GM18526 (cell line): ENCODE data around the gene IL1RAPL2.

ENCODE experiments used
- POLR2A ChIP-seq: IDR thresholded peaks from 3 replicates; pipeline ENCODE4 v1.6.1; 2011; ENCODE audit not compliant: insufficient read length; ENCODE audit errors: extremely low read depth

IL1RAPL2 gene

DNA sequence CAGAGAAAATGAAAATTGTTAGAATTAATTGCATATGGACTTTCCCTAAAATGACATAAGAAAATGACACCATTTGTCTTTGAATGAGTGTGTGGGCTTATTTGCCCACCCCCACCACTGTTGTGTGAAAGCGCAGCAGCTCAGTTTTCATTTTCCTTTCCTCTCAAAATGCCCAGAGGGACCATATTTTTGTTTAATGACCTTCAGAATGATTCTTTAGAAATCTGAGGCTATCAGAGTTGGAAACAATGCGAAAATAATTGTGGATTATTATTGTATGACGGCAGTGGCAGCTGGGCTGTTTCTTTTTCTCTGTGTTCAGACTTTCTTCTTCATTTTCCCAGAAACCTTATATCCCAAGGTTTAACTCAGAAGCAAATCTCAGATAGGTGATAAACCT is 699.1 kb downstream of the IL1RAPL2 start:
- no peak for TF ChIP-seq POLR2A

DNA sequence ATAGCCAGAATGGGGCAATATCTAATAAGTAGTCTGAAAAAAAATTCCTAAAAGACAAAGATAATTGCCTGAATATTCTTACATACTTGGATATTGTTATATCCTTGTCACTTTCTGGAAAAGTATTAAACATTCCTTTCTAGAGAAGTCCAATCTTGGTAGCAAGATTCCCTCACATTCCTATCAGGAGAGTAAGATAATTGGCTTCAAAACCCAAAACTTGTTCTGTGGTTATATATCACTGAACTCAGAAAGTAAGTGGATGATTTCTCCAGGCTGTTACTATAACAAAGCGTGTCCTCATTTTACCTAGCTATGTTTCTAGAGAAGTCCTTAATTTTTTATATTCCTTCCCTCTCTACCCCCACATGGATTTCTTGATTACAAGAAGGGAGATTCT is 700.5 kb downstream of the IL1RAPL2 start:
- no peak for TF ChIP-seq POLR2A

DNA sequence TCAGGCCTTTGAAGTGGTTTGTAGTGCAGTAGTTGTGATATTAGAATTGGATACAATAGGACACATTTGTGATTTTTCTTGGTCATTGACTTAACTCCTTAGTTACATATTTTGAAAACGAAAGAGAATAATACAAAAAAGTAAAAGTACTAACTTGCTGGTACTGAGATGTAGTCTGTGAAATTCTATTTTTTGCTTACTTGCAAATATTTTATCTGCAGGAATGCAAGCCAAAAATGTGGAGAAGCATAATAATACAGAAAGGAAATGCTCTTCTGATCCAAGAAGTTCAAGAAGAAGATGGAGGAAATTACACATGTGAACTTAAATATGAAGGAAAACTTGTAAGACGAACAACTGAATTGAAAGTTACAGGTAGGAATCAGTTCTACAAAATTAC is 701.2 kb downstream of the IL1RAPL2 start:
- no peak for TF ChIP-seq POLR2A

DNA sequence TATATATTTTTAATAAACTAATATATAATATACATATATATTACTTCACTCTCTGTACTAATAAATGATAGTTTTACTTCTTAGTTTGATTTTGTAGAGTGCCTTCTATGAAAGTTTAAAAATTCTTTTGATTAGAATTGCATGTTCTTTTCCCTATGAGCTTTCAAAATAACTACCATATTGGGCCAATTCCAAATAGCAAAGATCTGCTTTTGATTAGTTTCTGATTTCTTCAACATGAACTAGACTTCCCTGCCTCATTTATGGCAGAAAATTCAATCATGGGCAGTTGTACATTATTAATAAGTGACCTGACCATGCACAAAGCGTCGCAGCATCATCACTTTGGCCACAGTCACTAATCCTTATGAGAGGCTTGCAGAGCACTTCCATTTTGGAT is 703.4 kb downstream of the IL1RAPL2 start:
- no peak for TF ChIP-seq POLR2A

DNA sequence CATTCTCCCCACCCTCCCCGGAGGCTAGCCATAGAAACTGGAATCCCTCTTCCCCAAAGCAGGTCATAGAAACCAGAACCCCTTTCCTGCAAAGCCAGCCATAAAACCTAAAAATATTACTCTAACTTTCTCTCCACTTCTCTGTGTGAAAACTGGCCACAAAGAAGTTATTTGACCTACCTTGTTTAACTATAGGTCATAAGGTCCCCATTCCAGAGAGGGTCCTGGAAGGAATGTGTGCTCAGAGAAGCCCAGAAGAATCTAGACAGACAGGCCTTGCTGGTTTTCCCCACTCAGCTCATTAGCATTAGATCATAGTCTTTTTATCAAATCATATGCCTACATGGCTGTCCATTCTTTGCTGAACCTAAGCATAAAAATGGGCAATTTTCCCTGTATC is 707.3 kb downstream of the IL1RAPL2 start:
- TF ChIP-seq POLR2A, result no peak

DNA sequence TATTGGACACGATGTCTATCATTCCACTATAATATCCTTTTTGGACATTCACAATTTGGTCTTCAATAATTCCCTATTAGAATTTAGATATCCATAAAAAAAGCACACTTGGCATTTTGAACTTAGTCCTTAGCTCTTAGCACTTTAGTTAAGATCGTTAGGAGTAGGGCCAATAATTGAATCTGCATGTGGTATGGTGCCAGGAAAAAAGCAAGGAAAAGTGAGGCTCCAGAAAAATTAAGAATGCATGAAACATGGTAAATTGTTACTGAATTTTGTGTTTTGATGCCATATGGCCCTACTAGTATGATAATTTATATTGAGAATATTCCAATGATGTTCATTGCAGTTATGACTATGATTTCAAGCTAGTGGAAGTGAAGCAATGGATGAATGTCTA is 708.1 kb downstream of the IL1RAPL2 start:
- no peak for TF ChIP-seq POLR2A

DNA sequence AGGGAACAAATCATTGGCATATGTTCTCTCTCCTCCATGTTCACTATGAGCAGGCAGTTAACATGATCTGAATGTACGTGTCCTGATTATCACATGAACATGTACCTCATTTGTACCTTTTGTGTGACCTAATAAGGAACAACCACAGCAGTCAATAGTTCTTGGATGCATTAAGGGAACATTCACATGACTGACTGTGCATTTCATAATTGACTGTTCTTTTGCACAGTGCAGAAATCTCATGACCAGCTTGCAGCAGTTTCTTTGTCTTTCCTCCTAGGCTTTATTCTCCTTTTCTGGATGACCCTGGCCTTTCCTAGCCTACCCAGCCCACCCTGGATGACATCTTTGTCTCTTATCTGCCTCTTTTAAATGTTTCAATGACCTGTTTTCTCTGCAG is 711.1 kb downstream of the IL1RAPL2 start:
- TF ChIP-seq POLR2A, result no peak

DNA sequence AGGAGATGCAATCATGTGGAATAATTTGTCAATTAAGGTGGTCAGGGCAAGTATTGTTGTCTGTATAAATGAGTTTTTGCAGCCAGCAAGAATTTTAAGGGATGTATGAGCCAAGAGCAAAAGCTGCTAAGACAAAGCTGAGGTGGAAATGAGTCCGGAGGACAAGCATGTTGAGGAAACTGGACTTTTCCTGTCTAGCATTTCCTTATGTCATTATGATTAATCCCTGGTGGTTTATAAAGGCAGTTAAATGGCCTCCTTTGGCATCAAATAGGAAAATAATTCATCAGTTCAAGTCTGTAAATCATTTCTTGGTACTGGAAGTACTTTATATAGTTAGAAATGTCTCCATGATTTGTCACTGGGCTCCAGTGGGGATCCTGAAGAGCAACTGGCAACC is 716.1 kb downstream of the IL1RAPL2 start:
- no peak for TF ChIP-seq POLR2A

DNA sequence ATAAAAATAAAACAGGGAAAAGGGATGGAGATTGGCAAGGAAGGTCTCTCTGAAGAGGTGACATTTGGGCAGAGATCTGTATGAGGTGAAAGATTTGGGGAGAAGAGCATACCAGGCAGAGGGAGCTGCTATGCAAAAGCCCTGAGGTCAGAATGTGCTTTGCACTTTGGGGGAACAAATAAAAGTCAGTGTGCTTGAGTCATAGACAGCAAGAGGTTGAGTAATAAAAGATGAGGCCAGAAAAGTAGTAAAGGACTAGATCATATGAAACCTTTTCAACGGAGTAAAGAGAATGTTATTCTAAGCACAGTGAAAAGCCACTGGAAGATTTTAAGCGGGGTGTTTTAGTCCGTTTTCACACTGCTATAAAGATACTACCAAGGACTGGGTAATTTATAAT is 731.0 kb downstream of the IL1RAPL2 start:
- no peak for TF ChIP-seq POLR2A

DNA sequence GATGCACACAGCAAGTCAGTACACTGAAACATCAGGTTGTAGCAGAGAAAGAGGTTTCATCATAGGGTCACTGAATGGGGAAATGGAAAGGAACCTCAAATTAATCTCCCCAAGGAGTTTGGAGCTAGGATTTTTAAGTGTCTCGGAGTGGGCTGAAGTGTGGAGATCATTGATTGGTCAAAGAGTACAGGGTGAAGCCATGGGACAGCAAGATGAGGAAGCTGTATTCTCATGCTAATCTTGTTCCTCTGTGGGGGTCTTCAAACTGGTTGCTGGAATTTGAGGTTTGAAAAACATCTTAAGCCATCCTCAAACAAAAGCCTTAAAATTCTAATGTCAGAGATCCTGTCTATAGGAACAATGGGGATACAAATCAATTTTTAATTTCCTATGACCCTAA is 733.3 kb downstream of the IL1RAPL2 start:
- no peak for TF ChIP-seq POLR2A

DNA sequence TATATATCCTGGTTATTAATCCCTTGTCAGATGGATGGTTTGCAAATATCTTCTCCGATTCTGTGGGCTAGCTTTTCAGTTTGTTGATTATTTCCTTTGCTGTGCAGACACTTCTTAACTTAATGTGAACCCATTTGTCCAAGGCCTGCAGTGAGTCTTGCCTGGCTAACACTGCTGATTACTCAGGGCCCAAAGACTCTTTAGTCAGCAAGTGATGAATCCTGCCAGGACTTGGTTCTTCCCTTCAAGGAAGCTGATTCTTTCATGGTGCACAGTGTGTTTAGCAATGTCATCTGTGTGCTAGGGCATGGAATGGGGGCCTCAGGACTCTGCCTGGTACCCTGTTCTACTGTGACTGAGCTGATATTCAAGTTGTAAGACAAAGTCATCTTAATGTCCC is 736.2 kb downstream of the IL1RAPL2 start:
- TF ChIP-seq POLR2A, result no peak

DNA sequence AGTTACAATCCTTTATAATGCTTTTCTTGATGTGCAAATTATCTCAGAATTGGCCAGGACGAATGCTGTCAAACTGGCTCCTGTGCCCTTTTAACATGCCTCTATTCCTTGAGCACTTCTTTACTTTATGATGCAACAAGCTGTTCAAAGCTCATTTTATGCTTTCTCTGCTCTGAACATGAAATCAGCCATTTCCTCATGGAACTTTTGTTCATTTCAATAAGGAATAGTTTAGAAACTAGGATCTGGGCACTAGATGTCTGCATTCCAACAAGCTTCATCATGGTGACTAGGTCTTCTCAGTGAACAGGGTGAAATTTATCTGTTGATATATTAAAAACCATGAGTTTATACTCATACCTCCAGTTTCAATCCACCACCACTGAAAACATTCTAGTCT is 741.8 kb downstream of the IL1RAPL2 start:
- TF ChIP-seq POLR2A, result no peak

DNA sequence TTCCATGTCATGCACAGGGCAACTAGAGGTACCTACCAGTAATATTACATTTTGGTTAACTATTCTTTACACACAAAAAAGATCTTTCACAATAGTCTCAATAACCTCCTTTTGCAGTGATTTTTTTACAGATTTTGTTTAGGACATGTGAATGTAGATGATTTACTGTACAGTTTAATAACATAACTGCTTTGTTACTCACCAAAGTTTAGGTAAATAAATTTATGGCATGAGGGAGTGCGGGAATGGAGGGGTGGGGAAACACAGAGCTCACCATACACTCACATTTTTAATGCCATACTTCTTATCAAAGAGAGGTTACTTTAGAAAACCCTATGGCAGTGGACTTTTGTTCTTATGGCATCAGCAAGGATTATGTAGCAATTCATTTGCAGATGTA is 747.6 kb downstream of the IL1RAPL2 start:
- no peak for TF ChIP-seq POLR2A

DNA sequence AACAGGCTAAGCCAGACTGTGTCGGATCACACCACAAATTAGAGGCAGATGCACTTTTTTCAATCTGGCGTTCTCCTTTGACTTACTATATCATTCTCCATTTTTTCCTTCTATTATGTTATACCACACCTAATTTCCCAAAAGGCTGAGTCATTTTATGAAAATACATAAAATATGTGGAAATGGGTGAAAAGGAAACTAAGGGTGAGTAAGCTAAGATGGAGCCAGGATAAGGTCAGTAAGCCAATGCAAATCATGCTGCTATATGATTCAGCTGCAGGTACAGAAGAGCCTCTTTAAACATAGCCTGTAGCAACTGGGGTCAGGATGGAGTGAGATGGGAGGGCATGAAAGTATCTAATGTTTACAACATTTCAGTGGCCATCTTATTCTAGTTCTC is 748.5 kb downstream of the IL1RAPL2 start:
- no peak for TF ChIP-seq POLR2A

DNA sequence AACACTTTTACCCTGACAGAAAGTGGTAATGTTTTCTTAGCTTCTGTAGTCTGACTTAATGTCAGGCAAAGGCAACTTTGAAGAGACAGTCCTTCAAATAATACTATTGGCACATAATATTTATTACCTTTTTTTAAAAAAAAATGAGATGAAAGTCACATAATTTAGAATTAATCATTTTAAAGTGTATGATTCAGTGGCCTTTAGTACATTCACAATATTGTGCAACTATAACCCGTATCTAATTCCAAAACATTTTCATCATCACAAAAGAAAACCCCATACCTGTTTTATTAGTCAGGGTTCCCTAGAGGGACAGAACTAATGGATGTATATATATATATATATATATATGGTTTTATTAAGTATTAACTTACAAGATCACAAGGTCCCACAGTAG is 749.2 kb downstream of the IL1RAPL2 start:
- TF ChIP-seq POLR2A, result no peak

DNA sequence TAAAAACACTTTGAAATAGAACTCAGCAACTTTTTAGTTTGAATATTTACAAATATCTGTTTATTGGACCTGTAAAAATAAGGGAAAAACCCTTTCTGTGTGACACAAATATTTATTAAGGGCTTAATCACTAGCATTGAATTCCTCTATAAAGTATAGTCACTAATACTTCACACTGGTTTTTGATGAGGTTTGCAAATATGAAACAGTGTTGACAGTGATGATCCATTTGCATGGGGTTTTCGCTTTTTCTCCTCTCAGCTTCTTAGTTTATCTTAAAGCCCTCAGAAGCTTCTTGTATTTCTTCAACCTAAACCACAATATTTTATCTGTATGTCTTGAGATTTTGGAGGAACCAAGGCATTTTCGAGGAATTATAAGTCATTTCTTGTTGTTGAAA is 751.1 kb downstream of the IL1RAPL2 start:
- TF ChIP-seq POLR2A, result no peak

DNA sequence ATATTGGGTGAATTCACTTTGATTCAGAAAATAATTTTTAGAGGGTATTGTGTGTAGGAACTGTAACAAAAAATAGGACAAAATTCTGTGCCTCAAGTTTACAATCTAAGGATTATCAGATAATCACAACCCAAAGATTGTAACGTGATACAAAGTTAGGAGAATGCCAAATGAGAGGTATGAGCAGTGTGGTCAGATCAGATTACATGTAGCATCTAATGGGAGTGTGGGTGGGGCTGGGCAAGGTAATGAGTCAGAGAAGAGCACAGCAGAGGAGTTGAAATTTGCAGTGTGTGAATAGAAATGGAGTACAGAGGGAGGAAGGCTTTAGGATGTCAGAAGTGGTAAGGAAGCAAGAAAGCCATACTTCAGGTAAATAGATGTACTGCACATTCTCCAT is 757.9 kb downstream of the IL1RAPL2 start:
- TF ChIP-seq POLR2A, result no peak

DNA sequence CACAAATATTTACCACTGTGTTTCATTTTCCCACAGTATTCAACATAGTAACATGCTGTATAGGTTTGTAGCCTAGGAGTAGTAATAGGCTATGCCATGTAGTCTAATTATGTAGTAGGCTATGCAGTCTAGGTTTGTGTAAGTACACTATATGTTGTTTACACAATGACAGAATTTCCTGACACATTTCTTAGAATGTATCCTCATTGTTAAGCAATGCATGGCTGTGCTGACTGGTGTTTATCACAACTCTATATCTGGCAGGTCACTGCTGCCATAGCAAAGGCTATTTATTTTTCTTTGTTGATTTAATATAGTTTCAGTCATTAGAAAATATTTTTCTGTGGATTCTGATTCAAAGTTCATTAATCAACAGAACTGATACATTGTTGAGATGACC is 762.8 kb downstream of the IL1RAPL2 start:
- TF ChIP-seq POLR2A, result no peak

DNA sequence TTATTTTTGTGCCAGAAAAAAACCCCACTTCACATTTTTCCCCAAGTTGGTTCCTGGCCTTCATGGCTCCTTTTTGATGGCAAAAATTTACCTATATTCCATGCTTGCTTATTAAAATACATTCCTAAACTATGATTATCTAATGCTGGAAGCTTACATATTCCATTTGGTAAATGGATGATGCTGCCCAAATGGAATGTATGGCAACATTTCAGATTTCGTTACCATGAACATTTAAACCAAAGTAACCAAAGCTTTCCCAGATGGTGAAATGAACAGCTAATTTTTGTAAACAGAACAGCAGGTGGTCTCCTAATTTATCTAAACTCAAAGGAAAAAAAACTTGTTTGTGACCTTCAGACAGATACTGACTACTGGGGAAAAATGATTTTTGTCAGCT is 765.2 kb downstream of the IL1RAPL2 start:
- TF ChIP-seq POLR2A, result no peak

DNA sequence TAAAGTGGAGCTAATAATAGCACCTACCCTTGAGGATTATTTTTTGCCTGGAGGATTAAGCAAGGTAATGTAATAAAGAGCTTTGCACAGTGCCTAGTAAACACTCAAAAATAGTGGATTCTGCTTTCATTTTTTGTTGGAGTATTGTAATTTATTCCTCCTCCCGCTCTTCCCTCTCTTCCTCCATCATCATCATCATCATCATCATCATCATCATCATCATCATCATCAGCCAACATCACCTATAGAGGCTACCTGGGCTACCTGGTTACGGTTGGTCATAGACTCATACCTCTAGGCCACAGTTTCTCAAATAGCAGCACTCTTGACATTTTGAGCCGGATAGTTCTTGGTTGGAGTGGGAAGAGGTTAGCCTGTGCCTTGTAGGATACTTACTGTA is 781.4 kb downstream of the IL1RAPL2 start:
- no peak for TF ChIP-seq POLR2A
